PFSK-1 (cell line): Measurements from ENCODE around the gene ANKRD6.

Source experiments
- FOXP2 ChIP-seq: optimal IDR thresholded peaks from 2 replicates; pipeline ENCODE3; 2011; ENCODE audit warnings: borderline replicate concordance, control low read depth, inconsistent platforms; ENCODE audit not compliant: insufficient read depth; ENCODE audit errors: extremely low read length, extremely low read depth
- POLR2AphosphoS5 ChIP-seq: IDR thresholded peaks from 2 replicates; pipeline ENCODE4 v1.6.1; 2012; ENCODE audit warnings: low read depth, mild to moderate bottlenecking, control low read depth, low read length, moderate library complexity
- SIN3A ChIP-seq: IDR thresholded peaks from 2 replicates; pipeline ENCODE4 v1.6.1; 2012; ENCODE audit warnings: mild to moderate bottlenecking, low read length, moderate library complexity, borderline replicate concordance; ENCODE audit not compliant: insufficient read depth
- TAF1 ChIP-seq: IDR thresholded peaks from 2 replicates; pipeline ENCODE4 v1.6.1; 2012; ENCODE audit warnings: low read length, control low read depth, borderline replicate concordance; ENCODE audit not compliant: insufficient read depth
- TF ChIP-seq, protein P1 (sequence below), 2 experiments: IDR thresholded peaks; 2 replicates each; pipeline versions ENCODE4 v1.6.1 to v1.8.0; 2011 to 2012; ENCODE audit warnings: low read depth in 2 of 2, low read length in 2 of 2, control low read depth in 1 of 2, inconsistent platforms in 1 of 2, mild to moderate bottlenecking in 1 of 2, moderate library complexity in 1 of 2; ENCODE audit not compliant: insufficient read depth in 1 of 2

ANKRD6 gene

DNA sequence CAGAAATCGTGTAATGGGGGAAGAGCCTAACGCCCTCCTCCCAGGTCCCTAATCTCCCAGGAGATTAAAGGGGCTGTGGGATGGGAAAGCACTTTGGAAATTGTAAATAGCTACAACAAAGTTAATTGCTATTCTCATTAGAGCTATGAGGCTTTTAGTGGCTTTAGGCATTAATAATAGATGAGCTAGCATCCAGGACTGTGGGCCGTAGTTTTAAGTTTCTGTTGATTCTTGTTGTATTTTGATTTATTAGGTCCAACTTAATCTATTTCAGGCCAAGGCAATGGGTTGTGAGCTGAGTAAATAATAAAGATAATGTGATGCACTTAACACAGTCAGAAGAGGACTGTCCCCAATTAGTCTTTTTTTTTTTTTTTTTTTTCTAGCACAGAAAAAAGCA, 67.7 kb downstream of the ANKRD6 start:
- TF ChIP-seq POLR2AphosphoS5, result no peak
- TF ChIP-seq, protein P1, sequence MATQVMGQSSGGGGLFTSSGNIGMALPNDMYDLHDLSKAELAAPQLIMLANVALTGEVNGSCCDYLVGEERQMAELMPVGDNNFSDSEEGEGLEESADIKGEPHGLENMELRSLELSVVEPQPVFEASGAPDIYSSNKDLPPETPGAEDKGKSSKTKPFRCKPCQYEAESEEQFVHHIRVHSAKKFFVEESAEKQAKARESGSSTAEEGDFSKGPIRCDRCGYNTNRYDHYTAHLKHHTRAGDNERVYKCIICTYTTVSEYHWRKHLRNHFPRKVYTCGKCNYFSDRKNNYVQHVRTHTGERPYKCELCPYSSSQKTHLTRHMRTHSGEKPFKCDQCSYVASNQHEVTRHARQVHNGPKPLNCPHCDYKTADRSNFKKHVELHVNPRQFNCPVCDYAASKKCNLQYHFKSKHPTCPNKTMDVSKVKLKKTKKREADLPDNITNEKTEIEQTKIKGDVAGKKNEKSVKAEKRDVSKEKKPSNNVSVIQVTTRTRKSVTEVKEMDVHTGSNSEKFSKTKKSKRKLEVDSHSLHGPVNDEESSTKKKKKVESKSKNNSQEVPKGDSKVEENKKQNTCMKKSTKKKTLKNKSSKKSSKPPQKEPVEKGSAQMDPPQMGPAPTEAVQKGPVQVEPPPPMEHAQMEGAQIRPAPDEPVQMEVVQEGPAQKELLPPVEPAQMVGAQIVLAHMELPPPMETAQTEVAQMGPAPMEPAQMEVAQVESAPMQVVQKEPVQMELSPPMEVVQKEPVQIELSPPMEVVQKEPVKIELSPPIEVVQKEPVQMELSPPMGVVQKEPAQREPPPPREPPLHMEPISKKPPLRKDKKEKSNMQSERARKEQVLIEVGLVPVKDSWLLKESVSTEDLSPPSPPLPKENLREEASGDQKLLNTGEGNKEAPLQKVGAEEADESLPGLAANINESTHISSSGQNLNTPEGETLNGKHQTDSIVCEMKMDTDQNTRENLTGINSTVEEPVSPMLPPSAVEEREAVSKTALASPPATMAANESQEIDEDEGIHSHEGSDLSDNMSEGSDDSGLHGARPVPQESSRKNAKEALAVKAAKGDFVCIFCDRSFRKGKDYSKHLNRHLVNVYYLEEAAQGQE (IDR thresholded peaks at IDR 0.05; ENCODE audit: insufficient read depth in 1 of 2, low read depth in 2 of 2, low read length in 2 of 2), result no peak
- no peak for TF ChIP-seq TAF1

- TF ChIP-seq, protein P1 (IDR thresholded peaks at IDR 0.05; ENCODE audit: insufficient read depth in 1 of 2, low read depth in 2 of 2, low read length in 2 of 2), result no peak
- TF ChIP-seq FOXP2, result no peak
- no peak for TF ChIP-seq POLR2AphosphoS5
- TF ChIP-seq SIN3A, result no peak
- no peak for TF ChIP-seq TAF1
Measured at GRCh38 chr6:89501222-89501621, 68.3 kb downstream of the ANKRD6 start.

DNA sequence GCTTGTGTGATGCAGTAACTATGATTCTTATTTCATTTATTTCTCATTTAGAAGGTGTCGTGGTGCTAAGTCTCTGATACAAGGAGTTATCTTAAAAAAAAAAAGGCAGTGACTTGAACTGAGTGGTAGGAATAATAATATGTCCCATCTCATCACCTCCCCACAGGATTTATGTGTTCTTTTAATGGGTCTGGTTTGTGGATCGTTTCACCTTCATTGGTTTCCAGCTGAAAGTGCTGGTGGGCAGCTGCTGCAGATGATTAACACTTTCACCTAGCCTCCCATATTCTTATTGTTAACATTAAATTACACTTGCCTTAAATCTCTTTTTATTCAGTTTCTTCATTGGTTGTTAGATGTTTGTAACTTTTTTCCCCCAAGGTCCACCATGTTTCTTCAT, 68.8 kb downstream of the ANKRD6 start:
- TF ChIP-seq, protein P1 (IDR thresholded peaks at IDR 0.05; ENCODE audit: insufficient read depth in 1 of 2, low read depth in 2 of 2, low read length in 2 of 2), result no peak
- TF ChIP-seq FOXP2, result no peak
- no peak for TF ChIP-seq POLR2AphosphoS5
- no peak for TF ChIP-seq SIN3A
- no peak for TF ChIP-seq TAF1

DNA sequence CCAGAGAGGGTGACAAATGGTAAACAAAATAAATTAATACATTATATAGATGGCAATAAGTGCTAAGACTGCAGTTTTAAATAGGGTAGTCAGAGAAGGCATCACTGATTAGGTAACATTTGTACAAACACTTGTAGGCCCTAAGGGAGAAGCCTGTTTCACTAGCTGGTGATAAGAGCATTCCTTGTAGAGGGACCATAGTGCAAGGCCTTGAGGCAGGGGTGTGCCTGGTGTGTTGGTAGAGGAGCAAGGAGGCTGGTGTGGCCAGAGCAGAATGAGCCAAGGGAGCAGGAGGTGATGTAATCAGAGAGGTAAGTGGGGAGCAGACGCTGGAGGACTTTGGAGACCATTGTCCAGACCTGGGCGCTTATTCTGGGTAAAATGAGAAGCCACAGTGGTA, 70.7 kb downstream of the ANKRD6 start:
- TF ChIP-seq FOXP2, result no peak
- no peak for TF ChIP-seq SIN3A
- TF ChIP-seq, protein P1 (IDR thresholded peaks at IDR 0.05; ENCODE audit: insufficient read depth in 1 of 2, low read depth in 2 of 2, low read length in 2 of 2), result no peak
- no peak for TF ChIP-seq TAF1
- no peak for TF ChIP-seq POLR2AphosphoS5

DNA sequence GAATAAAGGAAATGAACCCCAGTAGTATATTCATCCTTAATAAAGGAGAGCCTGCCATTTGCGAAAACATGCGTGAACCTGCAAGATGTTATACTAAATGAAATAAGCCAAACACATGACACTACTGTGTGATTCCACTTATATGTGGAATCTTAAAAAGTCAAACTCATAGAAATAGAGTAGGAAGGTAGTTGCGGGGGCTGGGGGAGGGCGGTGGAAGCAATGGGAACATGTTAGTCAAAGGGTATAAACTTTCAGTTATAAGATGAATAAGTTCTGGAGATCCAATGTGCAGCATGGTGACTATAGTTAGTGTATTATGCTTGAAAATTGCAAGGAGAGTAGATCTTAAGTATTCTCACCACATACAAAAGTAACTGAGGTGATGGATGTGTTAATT, 72.9 kb downstream of the ANKRD6 start:
- TF ChIP-seq FOXP2 (no peak), SIN3A (no peak), POLR2AphosphoS5 (no peak), TAF1 (no peak)
- TF ChIP-seq, protein P1 (IDR thresholded peaks at IDR 0.05; ENCODE audit: insufficient read depth in 1 of 2, low read depth in 2 of 2, low read length in 2 of 2), result no peak
